Stimulated activated CD8-positive, alpha-beta memory T cell treated with anti-CD3 and anti-CD28 coated beads, Interleukin-15, amount 100 ng/mL, for 1 hour (primary cell): ENCODE data around the gene GPR25.
"Not testable (repeated sequence)": the region's sequence is repeated elsewhere in the genome, so short reads cannot be mapped to it uniquely, and the experiment has no call there.

Experiments used
- DNase-seq: peaks from one replicate; pipeline ENCODE4 v3.0.0-alpha.2; 2020; ENCODE audit warnings: low read depth

Gene GPR25

GRCh38 chr1:200895443-200895789 lies 22.6 kb downstream of the GPR25 start:
- DNase-seq, result no peak

GRCh38 chr1:200895801-200896530 lies 23.2 kb downstream of the GPR25 start:
- no peak for DNase-seq

GRCh38 chr1:200896531-200897196 lies 23.9 kb downstream of the GPR25 start:
- DNase-seq, result no peak

- DNase-seq, result no peak
Measured at GRCh38 chr1:200897259-200897658, 24.5 kb downstream of the GPR25 start.

GRCh38 chr1:200899015-200899386 lies 26.2 kb downstream of the GPR25 start:
- no peak for DNase-seq

- no peak for DNase-seq
Measured at GRCh38 chr1:200899451-200899915, 26.7 kb downstream of the GPR25 start.

- no peak for DNase-seq
Measured at GRCh38 chr1:200899954-200900867, 27.4 kb downstream of the GPR25 start.

GRCh38 chr1:200900877-200901276 lies 28.1 kb downstream of the GPR25 start:
- DNase-seq, result no peak

GRCh38 chr1:200901350-200901749 lies 28.6 kb downstream of the GPR25 start:
- no peak for DNase-seq

GRCh38 chr1:200901796-200902444 lies 29.1 kb downstream of the GPR25 start:
- DNase-seq, result no peak

GRCh38 chr1:200903793-200904192 lies 31.0 kb downstream of the GPR25 start:
- DNase-seq, result no peak

GRCh38 chr1:200904772-200905171 lies 32.0 kb downstream of the GPR25 start:
- no peak for DNase-seq

GRCh38 chr1:200905411-200906052 lies 32.8 kb downstream of the GPR25 start:
- DNase-seq, result no peak

- no peak for DNase-seq
Measured at GRCh38 chr1:200906491-200906890, 33.7 kb downstream of the GPR25 start.

- DNase-seq, result no peak
Measured at GRCh38 chr1:200907611-200908097, 34.9 kb downstream of the GPR25 start.

GRCh38 chr1:200908191-200908868 lies 35.5 kb downstream of the GPR25 start:
- no peak for DNase-seq

- no peak for DNase-seq
Measured at GRCh38 chr1:200909071-200909470, 36.3 kb downstream of the GPR25 start.

GRCh38 chr1:200909757-200910239 lies 37.0 kb downstream of the GPR25 start:
- DNase-seq, result no peak

- DNase-seq, result no peak
Measured at GRCh38 chr1:200911361-200911760, 38.6 kb downstream of the GPR25 start.

- not testable (repeated sequence) for DNase-seq
Measured at GRCh38 chr1:200911936-200912335, 39.2 kb downstream of the GPR25 start.
